ENCODE data around the gene PON1.

DNA sequence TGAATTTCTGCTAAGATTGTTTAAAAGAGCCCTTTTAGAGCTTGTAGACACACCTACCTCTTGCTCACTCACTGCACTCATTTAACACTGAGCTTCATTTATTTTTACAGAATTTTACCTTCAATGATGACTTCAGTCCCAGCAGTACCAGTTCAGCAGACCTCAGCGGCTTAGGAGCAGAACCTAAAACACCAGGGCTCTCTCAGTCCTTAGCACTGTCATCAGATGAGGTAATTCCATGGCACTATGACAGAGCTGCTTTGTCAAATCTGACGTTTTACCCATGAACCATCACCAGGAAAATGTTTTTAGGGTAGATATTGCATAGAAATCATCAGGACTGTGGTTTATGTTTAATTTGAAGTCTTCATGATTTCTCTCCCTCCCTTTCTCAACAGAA, 38.2 kb downstream of the PON1 start:
- TF ChIP-seq, protein P1, sequence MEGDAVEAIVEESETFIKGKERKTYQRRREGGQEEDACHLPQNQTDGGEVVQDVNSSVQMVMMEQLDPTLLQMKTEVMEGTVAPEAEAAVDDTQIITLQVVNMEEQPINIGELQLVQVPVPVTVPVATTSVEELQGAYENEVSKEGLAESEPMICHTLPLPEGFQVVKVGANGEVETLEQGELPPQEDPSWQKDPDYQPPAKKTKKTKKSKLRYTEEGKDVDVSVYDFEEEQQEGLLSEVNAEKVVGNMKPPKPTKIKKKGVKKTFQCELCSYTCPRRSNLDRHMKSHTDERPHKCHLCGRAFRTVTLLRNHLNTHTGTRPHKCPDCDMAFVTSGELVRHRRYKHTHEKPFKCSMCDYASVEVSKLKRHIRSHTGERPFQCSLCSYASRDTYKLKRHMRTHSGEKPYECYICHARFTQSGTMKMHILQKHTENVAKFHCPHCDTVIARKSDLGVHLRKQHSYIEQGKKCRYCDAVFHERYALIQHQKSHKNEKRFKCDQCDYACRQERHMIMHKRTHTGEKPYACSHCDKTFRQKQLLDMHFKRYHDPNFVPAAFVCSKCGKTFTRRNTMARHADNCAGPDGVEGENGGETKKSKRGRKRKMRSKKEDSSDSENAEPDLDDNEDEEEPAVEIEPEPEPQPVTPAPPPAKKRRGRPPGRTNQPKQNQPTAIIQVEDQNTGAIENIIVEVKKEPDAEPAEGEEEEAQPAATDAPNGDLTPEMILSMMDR (IDR thresholded peaks at IDR 0.05 in 4 of 5, conservative IDR thresholded peaks at IDR 0.05 in 1 of 5), result no peak
- TF ChIP-seq POLR2A (IDR thresholded peaks at IDR 0.05), result no peak

Data from gastrocnemius medialis (tissue), 4 donors.